Muscle of arm (tissue), 12 donors: Measurements from ENCODE around the gene CAVIN2. TPM values are rescaled to one million over a fixed set of nuclear protein-coding genes. Genes with fewer than 3 reads are reported as not detected.
A peak's percentile ranks its signal among the peaks of the same experiment; 100 is the strongest.

Experiments
- DNase-seq: peaks from one replicate; pipeline ENCODE4 v3.0.0-alpha.2; 2013
- polyA plus RNA-seq, 12 donors: library from polyadenylated mRNA; unstranded; fragments of 120-200 nt; gene quantifications; one replicate each; pipeline ENCODE4 v1.2.1, GENCODE V29; 2013; ENCODE audit not compliant: insufficient read length in 12 of 12

Gene CAVIN2
- polyA plus RNA-seq, 12 donors = 36.8 to 50.6 (median 42.1) TPM; not detected in 1

- DNase-seq = no peak
These were observed 1.6 kb downstream of the CAVIN2 start for GRCh38 chr2:191845248-191845715.

GRCh38 chr2:191844706-191845105 lies 2.2 kb downstream of the CAVIN2 start:
- no peak for DNase-seq

- DNase-seq = no peak
These were observed 6.0 kb downstream of the CAVIN2 start for GRCh38 chr2:191840921-191841320.

- no peak for DNase-seq
These were observed 6.7 kb downstream of the CAVIN2 start for GRCh38 chr2:191839918-191840804.

- DNase-seq = no peak
These were observed 8.4 kb downstream of the CAVIN2 start for GRCh38 chr2:191838526-191838925.

- DNase-seq = no peak
These were observed 9.8 kb downstream of the CAVIN2 start for GRCh38 chr2:191836853-191837769.

- no peak for DNase-seq
These were observed 10.4 kb downstream of the CAVIN2 start for GRCh38 chr2:191836471-191836852.

- DNase-seq = no peak
These were observed 11.1 kb downstream of the CAVIN2 start for GRCh38 chr2:191835539-191836350.

GRCh38 chr2:191835100-191835499 lies 11.8 kb downstream of the CAVIN2 start:
- DNase-seq = no peak

- DNase-seq = no peak
These were observed 13.5 kb downstream of the CAVIN2 start for GRCh38 chr2:191833356-191833755.

GRCh38 chr2:191832668-191833067 lies 14.2 kb downstream of the CAVIN2 start:
- no peak for DNase-seq

GRCh38 chr2:191831410-191831994 lies 15.4 kb downstream of the CAVIN2 start:
- no peak for DNase-seq

- DNase-seq = no peak
These were observed 22.5 kb downstream of the CAVIN2 start for GRCh38 chr2:191824398-191824797.

- DNase-seq = no peak
These were observed 25.8 kb downstream of the CAVIN2 start for GRCh38 chr2:191821078-191821477.

- no peak for DNase-seq
These were observed 28.1 kb downstream of the CAVIN2 start for GRCh38 chr2:191818725-191819350.

- DNase-seq = no peak
These were observed 28.8 kb downstream of the CAVIN2 start for GRCh38 chr2:191818133-191818532.

- no peak for DNase-seq
These were observed 31.9 kb downstream of the CAVIN2 start for GRCh38 chr2:191815010-191815409.

GRCh38 chr2:191813943-191814342 lies 32.9 kb downstream of the CAVIN2 start:
- no peak for DNase-seq

- peak; percentile 84 for DNase-seq
These were observed 34.9 kb downstream of the CAVIN2 start for GRCh38 chr2:191811807-191812602.

- DNase-seq = no peak
These were observed 40.5 kb downstream of the CAVIN2 start for GRCh38 chr2:191806396-191806795.
